ENCODE measurements around the gene OTOP2. TPM values are rescaled to one million over a fixed set of nuclear protein-coding genes. Genes with fewer than 3 reads are reported as not detected.

OTOP2 gene
- total RNA-seq, 4 donors from 2014 or later = not detected

DNA sequence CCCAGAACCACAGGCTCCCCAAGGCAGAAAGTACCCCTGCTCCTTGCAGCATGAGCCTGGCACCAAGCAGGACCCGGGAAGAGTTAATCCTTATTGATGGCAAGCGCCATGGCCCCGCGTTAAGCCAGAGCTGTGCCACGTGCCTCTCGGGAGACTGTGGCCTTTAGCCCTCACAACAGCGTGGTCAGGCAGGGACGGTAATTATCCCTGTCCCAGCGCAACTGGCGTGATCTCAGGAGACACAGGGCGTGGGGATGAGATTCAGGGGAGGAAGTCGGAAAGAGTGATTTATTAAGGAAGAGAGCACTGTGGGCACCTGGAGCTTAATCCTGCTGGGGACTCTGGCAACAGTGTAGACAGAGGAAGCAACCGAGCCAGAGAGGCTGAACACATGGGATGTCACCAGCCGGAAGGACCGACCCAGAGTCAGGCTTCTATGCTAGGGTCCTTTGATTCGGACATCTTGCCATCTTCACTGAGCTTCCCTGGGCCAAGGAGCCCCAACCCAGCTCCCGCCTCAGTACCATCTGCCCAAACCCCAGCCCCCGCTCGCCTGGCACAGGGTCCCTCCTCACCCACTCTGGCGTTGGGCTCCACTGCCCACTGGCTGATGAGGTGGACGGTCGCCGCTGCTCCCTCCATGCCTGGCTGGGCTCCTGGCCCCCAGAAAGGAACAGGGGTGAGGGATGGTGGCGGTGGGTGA lies 28.5 kb downstream of the OTOP2 start:
- Histone ChIP-seq H3K27ac (replicated peaks in 1 of 4) (no peak overlapping the region), H3K4me1 (no peaks in the 10 kb centered on the region), H3K27me3 (peaks cover 0 to 43% (median 0%) of the 10 kb centered on the region in 4 donors), H3K4me3 (no peak overlapping the region), H3K9me3 (no peaks in the 10 kb centered on the region), H3K36me3 (peaks cover 0 to 25% (median 19%) of the 10 kb centered on the region in 4 donors)
- intact Hi-C loops (cut with DNase I) = loop anchor here (10.0 kb wide), 1 partner anchor 158 kb away; no protein-coding TSS in a partner anchor
- 67% methylated on average over 22 of the region's 24 CpGs for WGBS
- TF ChIP-seq, protein P1, sequence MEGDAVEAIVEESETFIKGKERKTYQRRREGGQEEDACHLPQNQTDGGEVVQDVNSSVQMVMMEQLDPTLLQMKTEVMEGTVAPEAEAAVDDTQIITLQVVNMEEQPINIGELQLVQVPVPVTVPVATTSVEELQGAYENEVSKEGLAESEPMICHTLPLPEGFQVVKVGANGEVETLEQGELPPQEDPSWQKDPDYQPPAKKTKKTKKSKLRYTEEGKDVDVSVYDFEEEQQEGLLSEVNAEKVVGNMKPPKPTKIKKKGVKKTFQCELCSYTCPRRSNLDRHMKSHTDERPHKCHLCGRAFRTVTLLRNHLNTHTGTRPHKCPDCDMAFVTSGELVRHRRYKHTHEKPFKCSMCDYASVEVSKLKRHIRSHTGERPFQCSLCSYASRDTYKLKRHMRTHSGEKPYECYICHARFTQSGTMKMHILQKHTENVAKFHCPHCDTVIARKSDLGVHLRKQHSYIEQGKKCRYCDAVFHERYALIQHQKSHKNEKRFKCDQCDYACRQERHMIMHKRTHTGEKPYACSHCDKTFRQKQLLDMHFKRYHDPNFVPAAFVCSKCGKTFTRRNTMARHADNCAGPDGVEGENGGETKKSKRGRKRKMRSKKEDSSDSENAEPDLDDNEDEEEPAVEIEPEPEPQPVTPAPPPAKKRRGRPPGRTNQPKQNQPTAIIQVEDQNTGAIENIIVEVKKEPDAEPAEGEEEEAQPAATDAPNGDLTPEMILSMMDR (IDR thresholded peaks at IDR 0.05) = no peak
- TF ChIP-seq EP300 (IDR thresholded peaks at IDR 0.05) = no peak
- no peak for TF ChIP-seq POLR2AphosphoS5 (IDR thresholded peaks at IDR 0.05)
- no peak for TF ChIP-seq POLR2A (IDR thresholded peaks at IDR 0.05; ENCODE audit: low read depth)
- no peak for DNase-seq (ENCODE audit: extremely low spot score)

- Histone ChIP-seq H3K4me3 (no peak overlapping the region), H3K4me1 (no peaks in the 10 kb centered on the region), H3K27me3 (peaks cover 0 to 39% (median 0%) of the 10 kb centered on the region in 4 donors), H3K36me3 (peaks cover 0 to 25% (median 19%) of the 10 kb centered on the region in 4 donors), H3K27ac (replicated peaks in 1 of 4) (no peak overlapping the region), H3K9me3 (no peaks in the 10 kb centered on the region)
- 87% methylated on average over 3 of the region's 11 CpGs for WGBS
- DNase-seq (ENCODE audit: extremely low spot score) = no peak
- intact Hi-C loops (cut with DNase I) = loop anchor here (10.0 kb wide), 1 partner anchor 158 kb away; no protein-coding TSS in a partner anchor
- TF ChIP-seq, protein P1 (IDR thresholded peaks at IDR 0.05) = no peak
- TF ChIP-seq POLR2AphosphoS5 (IDR thresholded peaks at IDR 0.05) = no peak
- no peak for TF ChIP-seq POLR2A (IDR thresholded peaks at IDR 0.05; ENCODE audit: low read depth)
- no peak for TF ChIP-seq EP300 (IDR thresholded peaks at IDR 0.05)
Observed at GRCh38 chr17:74953134-74953687, 29.1 kb downstream of the OTOP2 start.

DNA sequence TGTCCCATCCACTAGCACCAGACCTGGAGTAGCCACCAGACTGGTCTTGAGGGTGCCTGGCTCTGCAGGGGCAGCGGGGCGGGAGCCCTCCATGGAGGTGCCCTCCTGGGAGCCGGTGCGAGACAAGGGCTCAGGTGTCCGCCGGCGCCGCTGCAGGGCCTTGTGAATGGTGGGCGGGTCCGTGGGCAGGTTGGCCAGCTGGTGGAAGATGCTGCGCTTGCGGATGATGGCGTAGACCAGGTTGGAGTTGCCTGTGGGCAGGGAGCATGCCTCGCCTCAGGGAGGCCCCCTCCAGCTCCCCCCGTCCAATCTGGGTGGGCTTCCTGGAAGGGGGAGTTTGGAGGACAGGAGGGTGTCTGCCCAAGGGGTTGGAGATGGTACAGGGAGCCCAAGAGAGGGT lies 30.0 kb downstream of the OTOP2 start:
- Histone ChIP-seq H3K36me3 (peaks cover 0 to 25% (median 19%) of the 10 kb centered on the region in 4 donors), H3K27ac (replicated peaks in 1 of 4) (no peak overlapping the region), H3K4me3 (no peak overlapping the region), H3K27me3 (peaks cover 0 to 41% (median 0%) of the 10 kb centered on the region in 4 donors), H3K4me1 (no peaks in the 10 kb centered on the region), H3K9me3 (no peaks in the 10 kb centered on the region)
- no peak for DNase-seq (ENCODE audit: extremely low spot score)
- WGBS = 92% methylated on average over 7 of the region's 15 CpGs
- intact Hi-C loops (cut with DNase I) = loop anchor here (10.0 kb wide), 1 partner anchor 159 kb away; no protein-coding TSS in a partner anchor
- TF ChIP-seq EP300 (IDR thresholded peaks at IDR 0.05) (no peak), POLR2A (IDR thresholded peaks at IDR 0.05; ENCODE audit: low read depth) (no peak), POLR2AphosphoS5 (IDR thresholded peaks at IDR 0.05) (no peak)
- TF ChIP-seq, protein P1 (IDR thresholded peaks at IDR 0.05) = no peak

GRCh38 chr17:74954665-74955421 lies 30.8 kb downstream of the OTOP2 start:
- H3K9me3 ChIP-seq = no peaks in the 10 kb centered on the region
- H3K27ac ChIP-seq (replicated peaks in 1 of 4) = no peak overlapping the region
- peaks cover 0 to 35% (median 0%) of the 10 kb centered on the region in 4 donors for H3K27me3 ChIP-seq
- TF ChIP-seq POLR2AphosphoS5 (IDR thresholded peaks at IDR 0.05) = no peak
- TF ChIP-seq, protein P1 (IDR thresholded peaks at IDR 0.05) = no peak
- no peak for TF ChIP-seq POLR2A (IDR thresholded peaks at IDR 0.05; ENCODE audit: low read depth)
- no peak for TF ChIP-seq EP300 (IDR thresholded peaks at IDR 0.05)
- no peak for DNase-seq (ENCODE audit: extremely low spot score)
- 64% methylated on average over 13 of the region's 13 CpGs for WGBS
- H3K4me1 ChIP-seq = no peaks in the 10 kb centered on the region
- intact Hi-C loops (cut with DNase I) = loop anchor here (5.0 to 10.0 kb wide), 2 partner anchors 33 to 160 kb away; partner anchors contain the start of genes OTOP2 and USH1G
- H3K36me3 ChIP-seq = peaks cover 0 to 25% (median 19%) of the 10 kb centered on the region in 4 donors
- H3K4me3 ChIP-seq = no peak overlapping the region

Measured in esophagus muscularis mucosa (tissue), 4 donors.